Spleen (tissue), 7 donors: ENCODE data around the gene OR9Q1.

Experiments
- POLR2A ChIP-seq, 3 donors: fragments of 450-650 bp; IDR thresholded peaks; one replicate each; pipeline ENCODE4 v1.5.1; 2017; ENCODE audit warnings: antibody characterized with exemption in 3 of 3, mild to moderate bottlenecking in 1 of 3
- POLR2AphosphoS5 ChIP-seq, 3 donors: sonication (generic); formaldehyde crosslinking; IDR thresholded peaks; one replicate each; pipeline ENCODE4 v1.5.1; 2017; ENCODE audit warnings: antibody characterized with exemption in 3 of 3
- TF ChIP-seq, protein P1 (sequence below), 11 experiments: fragments of 200-600 bp in 7 of 11; fragments of 450-650 bp in 4 of 11; sonication (generic) in 4 of 11; IDR thresholded peaks in 8 of 11; conservative IDR thresholded peaks in 3 of 11; 1 replicate in 7 of 11; 2 replicates in 4 of 11; pipeline versions ENCODE4 v1.4.0 to v1.8.0; 2016 to 2021; ENCODE audit warnings: antibody characterized with exemption in 11 of 11, inconsistent platforms in 4 of 11, mild to moderate bottlenecking in 1 of 11
- donor health status: DM: no; HTN: no; CAD: no; lungs with moderate emphysema.
- donor health status: DM: no; HTN: no; CAD: no.
- donor health status: DM: no; HTN: no; CAD: no.

- TF ChIP-seq, protein P1, sequence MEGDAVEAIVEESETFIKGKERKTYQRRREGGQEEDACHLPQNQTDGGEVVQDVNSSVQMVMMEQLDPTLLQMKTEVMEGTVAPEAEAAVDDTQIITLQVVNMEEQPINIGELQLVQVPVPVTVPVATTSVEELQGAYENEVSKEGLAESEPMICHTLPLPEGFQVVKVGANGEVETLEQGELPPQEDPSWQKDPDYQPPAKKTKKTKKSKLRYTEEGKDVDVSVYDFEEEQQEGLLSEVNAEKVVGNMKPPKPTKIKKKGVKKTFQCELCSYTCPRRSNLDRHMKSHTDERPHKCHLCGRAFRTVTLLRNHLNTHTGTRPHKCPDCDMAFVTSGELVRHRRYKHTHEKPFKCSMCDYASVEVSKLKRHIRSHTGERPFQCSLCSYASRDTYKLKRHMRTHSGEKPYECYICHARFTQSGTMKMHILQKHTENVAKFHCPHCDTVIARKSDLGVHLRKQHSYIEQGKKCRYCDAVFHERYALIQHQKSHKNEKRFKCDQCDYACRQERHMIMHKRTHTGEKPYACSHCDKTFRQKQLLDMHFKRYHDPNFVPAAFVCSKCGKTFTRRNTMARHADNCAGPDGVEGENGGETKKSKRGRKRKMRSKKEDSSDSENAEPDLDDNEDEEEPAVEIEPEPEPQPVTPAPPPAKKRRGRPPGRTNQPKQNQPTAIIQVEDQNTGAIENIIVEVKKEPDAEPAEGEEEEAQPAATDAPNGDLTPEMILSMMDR (IDR thresholded peaks at IDR 0.05 in 8 of 11, conservative IDR thresholded peaks at IDR 0.05 in 3 of 11): no peak
- TF ChIP-seq POLR2A (IDR thresholded peaks at IDR 0.05) (no peak), POLR2AphosphoS5 (IDR thresholded peaks at IDR 0.05) (no peak)
Measured at GRCh38 chr11:58216476-58216875, 192.8 kb downstream of the OR9Q1 start.
